Fibroblast of pulmonary artery (primary cell): Measurements from ENCODE around the gene COX20.

Source experiments
- DNase-seq: peaks from one replicate; pipeline ENCODE4 v3.0.0-alpha.2; 2010; ENCODE audit warnings: low read depth
- H3K4me3 ChIP-seq: replicated peaks from 2 replicates; pipeline ENCODE4 v1.5.1; 2011; ENCODE audit warnings: low read depth, mild to moderate bottlenecking, control low read depth, low read length, moderate library complexity
- TF ChIP-seq, protein P1 (sequence below): IDR thresholded peaks from 2 replicates; pipeline ENCODE4 v1.5.1; 2011; ENCODE audit warnings: mild to moderate bottlenecking, control low read depth, low read length, inconsistent platforms; ENCODE audit errors: missing control alignments

The COX20 gene

DNA sequence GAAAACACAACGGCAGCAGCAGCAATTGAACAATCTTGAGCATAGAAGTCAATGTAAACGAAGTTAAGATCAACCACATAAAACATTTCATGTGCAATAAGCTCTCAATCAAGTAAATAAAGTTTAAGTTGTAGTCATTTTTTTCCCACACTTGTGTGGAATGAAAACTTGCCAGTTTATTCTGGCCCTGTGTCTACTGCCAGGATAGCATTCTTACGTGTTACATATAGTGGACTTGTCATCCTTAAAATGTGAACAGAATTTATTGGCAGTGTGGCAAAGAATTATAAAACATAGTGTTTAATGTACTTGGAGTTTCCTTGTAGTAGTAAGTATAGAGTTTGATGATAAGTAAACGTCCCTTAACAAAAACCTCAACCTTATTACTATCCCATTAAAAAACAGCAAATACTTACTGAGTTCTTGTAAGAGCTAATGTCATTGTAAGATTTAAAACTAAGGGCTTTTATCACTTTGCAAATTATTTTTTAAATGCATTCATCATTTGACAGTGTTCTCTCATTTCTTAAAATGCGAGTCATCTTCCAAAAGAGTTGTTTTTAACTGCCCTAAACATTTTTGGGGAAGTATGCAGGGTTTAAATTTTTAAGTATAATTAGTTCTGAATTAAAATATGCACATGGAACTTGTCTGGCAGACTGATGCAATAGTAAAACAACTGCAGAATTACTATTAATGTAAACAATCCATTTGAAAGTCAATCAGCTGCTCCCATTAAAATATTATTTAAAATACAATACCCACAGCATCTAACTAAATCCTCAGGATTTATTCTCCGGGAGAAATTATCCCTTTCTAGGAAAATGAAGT is 7.9 kb downstream of the COX20 start:
- no peak overlapping the region for H3K4me3 ChIP-seq
- no peak for DNase-seq
- TF ChIP-seq, protein P1, sequence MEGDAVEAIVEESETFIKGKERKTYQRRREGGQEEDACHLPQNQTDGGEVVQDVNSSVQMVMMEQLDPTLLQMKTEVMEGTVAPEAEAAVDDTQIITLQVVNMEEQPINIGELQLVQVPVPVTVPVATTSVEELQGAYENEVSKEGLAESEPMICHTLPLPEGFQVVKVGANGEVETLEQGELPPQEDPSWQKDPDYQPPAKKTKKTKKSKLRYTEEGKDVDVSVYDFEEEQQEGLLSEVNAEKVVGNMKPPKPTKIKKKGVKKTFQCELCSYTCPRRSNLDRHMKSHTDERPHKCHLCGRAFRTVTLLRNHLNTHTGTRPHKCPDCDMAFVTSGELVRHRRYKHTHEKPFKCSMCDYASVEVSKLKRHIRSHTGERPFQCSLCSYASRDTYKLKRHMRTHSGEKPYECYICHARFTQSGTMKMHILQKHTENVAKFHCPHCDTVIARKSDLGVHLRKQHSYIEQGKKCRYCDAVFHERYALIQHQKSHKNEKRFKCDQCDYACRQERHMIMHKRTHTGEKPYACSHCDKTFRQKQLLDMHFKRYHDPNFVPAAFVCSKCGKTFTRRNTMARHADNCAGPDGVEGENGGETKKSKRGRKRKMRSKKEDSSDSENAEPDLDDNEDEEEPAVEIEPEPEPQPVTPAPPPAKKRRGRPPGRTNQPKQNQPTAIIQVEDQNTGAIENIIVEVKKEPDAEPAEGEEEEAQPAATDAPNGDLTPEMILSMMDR = no peak

DNA sequence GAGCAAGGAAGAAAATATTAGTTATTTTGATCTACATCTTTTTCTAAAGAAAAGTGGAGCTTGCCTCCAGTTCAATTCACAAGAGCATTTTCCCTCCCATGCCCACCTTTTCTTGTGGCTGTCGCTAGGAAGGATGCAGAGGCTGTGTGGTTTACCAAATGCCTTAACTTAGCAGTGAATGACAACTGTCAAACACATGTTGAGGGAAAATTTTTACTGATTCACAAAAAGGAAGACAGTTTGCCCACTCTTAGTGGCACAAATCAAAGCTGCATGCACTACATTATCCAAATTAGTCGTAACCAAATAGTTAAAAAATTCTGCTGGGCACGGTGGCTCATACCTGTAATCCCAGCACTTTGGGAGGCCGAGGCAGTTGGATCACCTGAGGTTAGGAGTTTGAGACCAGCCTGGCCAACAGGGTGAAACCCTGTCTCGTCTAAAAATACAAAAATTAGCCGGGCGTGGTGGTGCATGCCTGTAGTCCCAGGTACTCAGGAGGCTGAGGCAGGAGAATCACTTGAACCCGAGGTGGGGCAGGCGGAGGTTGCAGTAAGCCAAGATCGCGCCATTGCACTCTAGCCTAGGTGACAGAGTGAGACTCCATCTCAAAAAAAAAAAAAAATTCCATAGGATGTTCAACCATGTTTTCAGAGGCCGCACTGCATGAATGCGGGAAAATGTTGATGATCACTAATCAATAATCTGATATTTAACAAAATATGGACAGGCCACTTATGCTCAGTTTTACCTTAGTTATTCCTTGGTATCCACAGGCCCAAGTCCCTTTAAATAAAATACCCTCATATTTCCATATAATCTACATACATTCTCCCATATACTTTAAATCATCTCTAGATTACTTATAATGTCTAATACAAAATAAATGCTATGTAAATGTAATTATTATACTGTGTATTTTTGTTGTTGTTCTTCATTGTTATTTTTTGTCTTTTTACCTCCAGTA is 9.0 kb downstream of the COX20 start:
- TF ChIP-seq, protein P1 = no peak
- DNase-seq = no peak
- no peak overlapping the region for H3K4me3 ChIP-seq

DNA sequence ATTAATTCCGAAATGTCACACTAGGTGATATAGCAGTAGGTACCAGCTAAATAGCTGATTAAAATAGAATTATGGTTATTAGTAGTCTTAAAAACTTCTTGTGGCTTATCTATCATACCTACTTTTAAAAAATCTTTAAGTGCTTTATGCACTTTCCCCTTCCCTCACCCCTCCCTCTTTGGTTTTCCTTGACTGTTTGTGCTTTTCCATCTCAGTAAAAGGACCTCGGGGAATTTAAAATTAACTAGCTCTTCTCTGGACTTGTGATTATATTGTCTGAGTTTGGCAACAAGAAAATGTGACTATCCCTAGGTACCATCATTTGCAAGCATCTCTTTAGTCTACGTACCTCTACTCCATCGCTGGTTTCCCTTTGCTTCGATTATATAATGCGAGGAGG is 11.2 kb downstream of the COX20 start:
- no peak for DNase-seq
- TF ChIP-seq, protein P1 = no peak
- H3K4me3 ChIP-seq = no peak overlapping the region

DNA sequence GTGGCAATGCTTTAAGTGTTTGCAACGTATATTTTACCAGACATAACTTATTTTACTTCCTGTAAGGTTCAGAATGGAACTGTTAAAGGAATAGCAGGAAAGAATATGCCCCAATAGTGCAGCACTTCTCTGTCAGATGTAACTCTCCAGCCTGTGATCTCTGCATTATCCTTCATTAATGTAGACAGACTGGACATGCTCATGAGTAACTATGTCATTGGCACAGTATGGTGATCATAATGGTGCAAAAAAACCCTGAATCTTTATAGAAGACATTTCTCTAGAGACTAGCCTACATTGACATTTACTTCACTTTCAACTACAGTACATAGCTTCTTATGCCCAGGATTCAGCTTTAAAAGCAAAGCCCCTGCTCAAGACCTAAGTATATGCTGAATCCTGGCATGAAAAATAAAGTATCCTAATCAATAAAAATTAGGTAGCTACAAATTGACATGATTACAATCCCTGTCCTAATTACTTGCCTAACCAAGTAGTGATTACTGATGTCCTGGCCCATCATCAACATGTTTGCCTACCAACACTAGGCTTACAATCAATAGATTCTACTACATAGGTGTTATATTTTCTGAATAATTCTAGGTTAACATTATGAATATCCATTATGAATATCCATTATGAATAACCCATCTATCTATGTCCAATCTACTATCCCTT is 13.9 kb downstream of the COX20 start:
- TF ChIP-seq, protein P1 = no peak
- DNase-seq = no peak
- H3K4me3 ChIP-seq = no peak overlapping the region

DNA sequence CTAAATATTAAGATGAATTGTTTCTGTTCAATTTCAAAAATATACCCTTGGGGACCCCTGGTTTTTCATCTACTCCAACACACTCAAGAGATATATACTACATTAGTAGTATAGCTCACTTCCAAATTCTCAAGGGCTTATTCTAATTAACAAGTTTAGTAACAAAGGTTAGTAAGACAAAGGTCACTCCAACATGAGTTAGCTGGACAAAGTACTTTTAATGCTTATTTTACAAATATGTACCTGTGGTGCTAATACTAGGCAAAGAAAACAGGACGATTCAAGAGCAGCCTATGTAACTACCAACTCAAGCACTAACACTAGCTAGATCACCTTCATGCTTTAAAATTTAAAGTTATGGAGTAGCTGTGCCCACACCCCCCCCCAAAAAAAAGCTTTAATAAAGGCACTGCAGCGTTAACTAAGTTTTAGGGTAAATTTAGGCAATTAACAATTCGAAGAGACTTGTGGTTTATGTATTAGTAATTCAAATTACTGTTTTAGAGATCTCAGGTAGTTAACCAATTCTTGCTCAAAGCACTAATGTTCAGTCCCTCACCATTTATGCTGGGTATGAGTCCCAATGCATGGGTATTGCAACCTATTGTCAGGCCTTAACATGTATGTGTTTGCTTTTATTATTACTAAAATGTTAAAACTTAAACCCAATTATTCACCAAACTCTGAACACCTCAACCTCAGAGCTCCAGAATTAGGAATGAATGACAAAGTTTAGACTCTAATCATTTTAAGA is 14.8 kb downstream of the COX20 start:
- no peak overlapping the region for H3K4me3 ChIP-seq
- TF ChIP-seq, protein P1 = no peak
- DNase-seq = no peak

DNA sequence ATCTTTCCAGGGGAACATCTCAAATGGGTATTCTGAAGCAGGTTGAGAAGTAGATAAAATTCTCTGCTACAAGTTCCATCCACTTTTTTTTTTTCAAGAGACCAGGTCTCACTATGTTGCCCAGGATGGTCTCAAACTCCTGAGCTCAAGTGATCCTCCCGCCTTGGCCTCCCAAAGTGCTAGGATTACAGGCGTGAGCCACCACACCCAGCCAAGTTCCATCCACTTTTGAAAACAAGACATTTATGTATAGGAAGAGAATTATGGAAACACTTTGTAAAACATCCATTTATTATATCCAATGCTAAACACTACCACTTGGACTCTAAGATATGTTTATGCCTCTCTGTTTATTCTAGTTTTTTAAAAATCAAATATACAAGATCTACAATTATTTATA is 15.4 kb downstream of the COX20 start:
- TF ChIP-seq, protein P1 = no peak
- no peak overlapping the region for H3K4me3 ChIP-seq
- no peak for DNase-seq
